Gastroesophageal sphincter (tissue), 4 donors: ENCODE data around the gene OR4A16. TPM values are rescaled to one million over a fixed set of nuclear protein-coding genes. Genes with fewer than 3 reads are reported as not detected.

Experiments used
- ATAC-seq: fragments of 150-250 bp; one replicate; pipeline ENCODE4 v1.9.1; 2016; ENCODE audit warnings: mild to moderate bottlenecking, moderate library complexity
- H3K27ac ChIP-seq, 4 donors: fragments of 200-600 bp; sonication (generic) in 3 of 4; 1 replicate in 3 of 4; 2 replicates in 1 of 4; pipeline ENCODE4 v1.5.1; 2016 to 2019
- H3K27me3 ChIP-seq: fragments of 200-600 bp; sonication (generic); one replicate; pipeline ENCODE4 v1.5.1; 2019
- H3K36me3 ChIP-seq, 2 donors: fragments of 200-600 bp; sonication (generic); one replicate each; pipeline ENCODE4 v1.5.1; 2019; ENCODE audit warnings: control low read depth in 1 of 2
- H3K4me1 ChIP-seq, 3 donors: fragments of 200-600 bp; sonication (generic); 1 replicate in 2 of 3; 2 replicates in 1 of 3; pipeline ENCODE4 v1.5.1; 2016 to 2019; ENCODE audit warnings: control low read depth in 2 of 3
- H3K4me3 ChIP-seq, 2 donors: fragments of 200-600 bp; sonication (generic); one replicate each; pipeline ENCODE4 v1.5.1; 2019; ENCODE audit warnings: mild to moderate bottlenecking in 1 of 2, moderate library complexity in 1 of 2
- H3K9me3 ChIP-seq, 3 donors: fragments of 200-600 bp; sonication (generic); one replicate each; pipeline ENCODE4 v1.5.1; 2017 to 2019; ENCODE audit warnings: control low read depth in 2 of 3
- CTCF ChIP-seq, 4 experiments: fragments of 200-600 bp in 2 of 4; fragments of 450-650 bp in 2 of 4; sonication (generic) in 1 of 4; IDR thresholded peaks; one replicate each; pipeline ENCODE4 v1.5.1; 2017 to 2019; ENCODE audit warnings: antibody characterized with exemption in 4 of 4, mild to moderate bottlenecking in 2 of 4, moderate library complexity in 2 of 4
- EP300 ChIP-seq: sonication (generic); formaldehyde crosslinking; IDR thresholded peaks from one replicate; pipeline ENCODE4 v1.6.1; 2017; ENCODE audit warnings: antibody characterized with exemption, mild to moderate bottlenecking
- POLR2A ChIP-seq, 2 donors: fragments of 450-650 bp; IDR thresholded peaks; one replicate each; pipeline ENCODE4 v1.6.1; 2017; ENCODE audit warnings: antibody characterized with exemption in 2 of 2, mild to moderate bottlenecking in 2 of 2, moderate library complexity in 1 of 2
- POLR2AphosphoS5 ChIP-seq: sonication (generic); formaldehyde crosslinking; IDR thresholded peaks from one replicate; pipeline ENCODE4 v1.6.1; 2017; ENCODE audit warnings: antibody characterized with exemption
- WGBS, 2 donors: methylation state at CpG; one replicate each; pipeline ENCODE4 v1.1.5; 2018; ENCODE audit warnings: low coverage in 1 of 2; 5-methylcytosine and 5-hydroxymethylcytosine counted together
- total RNA-seq, 4 donors: library from RNA; depleted of rRNA; stranded (reverse); fragments of >200 nt; gene quantifications; one replicate each; pipeline ENCODE4 v1.1.0, GENCODE V29; 2016

Gene OR4A16
- total RNA-seq, 4 donors from 2014 or later: not detected

GRCh38 chr11:55357560-55358184, 14.7 kb downstream of the OR4A16 start:
- Histone ChIP-seq H3K4me1 (no peaks in the 10 kb centered on the region), H3K4me3 (no peak overlapping the region), H3K9me3 (peaks cover 0 to 16% (median 0%) of the 10 kb centered on the region in 3 donors), H3K27ac (no peak overlapping the region), H3K36me3 (no peaks in the 10 kb centered on the region), H3K27me3 (no peaks in the 10 kb centered on the region)
- ATAC-seq: no peak
- WGBS, 2 donors: 17% methylated on average over 1 of the region's 1 CpG; no CpG with 5 or more reads in 1 of the 2 donors
- TF ChIP-seq POLR2A (IDR thresholded peaks at IDR 0.05) (no peak), CTCF (IDR thresholded peaks at IDR 0.05) (no peak), POLR2AphosphoS5 (no peak), EP300 (no peak)

GRCh38 chr11:55367674-55368073, 24.7 kb downstream of the OR4A16 start, which contains the start of gene OR4A15:
Gene OR4A15, plus strand, starts transcription at chr11:55367974. Its CDS starts 0 bp downstream, at chr11:55367974.
- no peak within 1 kb of the TSS for H3K4me3 ChIP-seq
- TF ChIP-seq EP300: no peak
- TF ChIP-seq POLR2AphosphoS5: no peak
- no peak for TF ChIP-seq CTCF (IDR thresholded peaks at IDR 0.05)
- no peak for TF ChIP-seq POLR2A (IDR thresholded peaks at IDR 0.05)
- H3K27ac ChIP-seq: no peak within 1 kb of the TSS
- no peaks in the 10 kb centered on the region for H3K27me3 ChIP-seq
- H3K4me1 ChIP-seq: no peaks in the 10 kb centered on the region
- H3K9me3 ChIP-seq: peaks cover 0 to 11% (median 0%) of the 10 kb centered on the region in 3 donors
- ATAC-seq: no peak
- H3K36me3 ChIP-seq: no peaks in the 10 kb centered on the region
- WGBS, 2 donors: 40 to 57% methylated on average over 1 to 4 of the region's 4 CpGs

Other genes with a start within 250 kb of the OR4A16 start
- gene TRIM48, start 81.0 kb upstream of the OR4A16 start, total RNA-seq: not detected
- not detected for gene OR4A15, start 24.8 kb downstream of the OR4A16 start, total RNA-seq
- gene OR4C15, start 211.3 kb downstream of the OR4A16 start, total RNA-seq: not detected
- gene OR4C16, start 228.9 kb downstream of the OR4A16 start, total RNA-seq: not detected